ENCODE results near the gene MESD. TPM values are rescaled to one million over a fixed set of nuclear protein-coding genes. Genes with fewer than 3 reads are reported as not detected.

MESD gene
- total and polyA plus RNA-seq, 9 of the 15 experiments (the other 6 are each of a cell fraction or from before 2014, with no cell fraction given), result 11.3 to 39.7 (median 22.8) TPM

- TF ChIP-seq SUPT5H (IDR thresholded peaks at IDR 0.05), result no peak
- TF ChIP-seq NCOA4 (IDR thresholded peaks at IDR 0.05; ENCODE audit: partially characterized antibody), result no peak
- TF ChIP-seq RBBP5 (IDR thresholded peaks at IDR 0.05; ENCODE audit: borderline replicate concordance, insufficient read depth, low read length, poor library complexity, severe bottlenecking), result no peak
- TF ChIP-seq IRF1 (CRISPR knock-in tag; IDR thresholded peaks at IDR 0.05; ENCODE audit: borderline replicate concordance), result no peak
- 0 out of 2 replicates have a peak, but pooled peaks have one; percentile 47 for TF ChIP-seq CBX1 (IDR thresholded peaks at IDR 0.05; ENCODE audit: low read depth)
- TF ChIP-seq ATF6 (CRISPR knock-in tag; IDR thresholded peaks at IDR 0.05), result no peak
- TF ChIP-seq FOXP4 (CRISPR knock-in tag; IDR thresholded peaks at IDR 0.05; ENCODE audit: borderline replicate concordance), result no peak
- no peak for TF ChIP-seq ZNF384 (IDR thresholded peaks at IDR 0.05; ENCODE audit: low read depth, low read length)
- TF ChIP-seq ZNF3 (CRISPR knock-in tag; IDR thresholded peaks at IDR 0.05), result no peak
- TF ChIP-seq ZNF431 (CRISPR knock-in tag; IDR thresholded peaks at IDR 0.05), result no peak
- no peak for TF ChIP-seq GATA2 (CRISPR knock-in tag; IDR thresholded peaks at IDR 0.05)
- TF ChIP-seq ZNF766 (CRISPR knock-in tag; conservative IDR thresholded peaks at IDR 0.05), result no peak
- no peak for TF ChIP-seq BRF1 (IDR thresholded peaks at IDR 0.05; ENCODE audit: borderline replicate concordance, extremely low read depth, insufficient read length)
- no peak for TF ChIP-seq MCM7 (IDR thresholded peaks at IDR 0.05)
- no peak for TF ChIP-seq MTF1 (CRISPR knock-in tag; IDR thresholded peaks at IDR 0.05; ENCODE audit: borderline replicate concordance)
- TF ChIP-seq HMGN3 (IDR thresholded peaks at IDR 0.05; ENCODE audit: borderline replicate concordance, extremely low read depth, insufficient read length, low read depth, low read length), result peak; percentile 25
- no peak for TF ChIP-seq ZNF408 (CRISPR knock-in tag; IDR thresholded peaks at IDR 0.05; ENCODE audit: low read depth)
- peak; percentile 63 for TF ChIP-seq POLR2G (IDR thresholded peaks at IDR 0.05; ENCODE audit: low read depth, low read length)
- TF ChIP-seq SRF (CRISPR knock-in tag; IDR thresholded peaks at IDR 0.05), result no peak
- no peak for TF ChIP-seq ZBTB1 (CRISPR knock-in tag; IDR thresholded peaks at IDR 0.05; ENCODE audit: borderline replicate concordance, low read depth)
- no peak for TF ChIP-seq ZNF232 (CRISPR knock-in tag; IDR thresholded peaks at IDR 0.05)
- no peak for TF ChIP-seq COPS2 (conservative IDR thresholded peaks at IDR 0.05)
- no peak for TF ChIP-seq RBM15 (IDR thresholded peaks at IDR 0.05; ENCODE audit: insufficient read depth, low read length)
- TF ChIP-seq ETV5 (CRISPR knock-in tag; IDR thresholded peaks at IDR 0.05; ENCODE audit: low read depth), result no peak
Observed at GRCh38 chr15:81002331-81003096, 12.9 kb upstream of the MESD start (continued).
